Neuron (in vitro differentiated cells): ENCODE data around the gene GPR84.

Experiments
- H2AFZ ChIP-seq: one replicate; pipeline ENCODE4 v1.6.1; 2013; ENCODE audit warnings: low read depth, mild to moderate bottlenecking, inconsistent platforms, low read length, moderate library complexity
- H3K27me3 ChIP-seq: one replicate; pipeline ENCODE4 v1.6.1; 2013; ENCODE audit warnings: low read length; ENCODE audit not compliant: insufficient read depth
- H3K36me3 ChIP-seq: one replicate; pipeline ENCODE4 v1.6.1; 2013; ENCODE audit warnings: low read length; ENCODE audit not compliant: insufficient read depth
- H3K4me1 ChIP-seq: one replicate; pipeline ENCODE4 v1.6.1; 2013; ENCODE audit warnings: low read length; ENCODE audit not compliant: insufficient read depth
- H3K4me3 ChIP-seq: 2 replicates; pipeline ENCODE4 v1.5.1; 2013; ENCODE audit warnings: mild to moderate bottlenecking, low read length, moderate library complexity
- H3K9me3 ChIP-seq: one replicate; pipeline ENCODE4 v1.6.1; 2013; ENCODE audit warnings: low read length

GPR84 gene

GRCh38 chr12:54389134-54389508 is 24.8 kb upstream of the GPR84 start:
- no peaks in the 10 kb centered on the region for H3K36me3 ChIP-seq
- no peak overlapping the region for H3K4me3 ChIP-seq
- H2AFZ ChIP-seq, result no peak overlapping the region
- peaks cover 3% of the 10 kb centered on the region for H3K27me3 ChIP-seq
- no peaks in the 10 kb centered on the region for H3K9me3 ChIP-seq
- peaks cover 24% of the 10 kb centered on the region for H3K4me1 ChIP-seq

- H2AFZ ChIP-seq, result no peak overlapping the region
- H3K36me3 ChIP-seq, result no peaks in the 10 kb centered on the region
- H3K27me3 ChIP-seq, result peaks cover 3% of the 10 kb centered on the region
- no peaks in the 10 kb centered on the region for H3K9me3 ChIP-seq
- peaks cover 24% of the 10 kb centered on the region for H3K4me1 ChIP-seq
- no peak overlapping the region for H3K4me3 ChIP-seq
Measured at GRCh38 chr12:54388237-54389133, 24.2 kb upstream of the GPR84 start.

GRCh38 chr12:54387114-54387467 is 22.8 kb upstream of the GPR84 start:
- Histone ChIP-seq H3K4me1 (peaks cover 24% of the 10 kb centered on the region), H3K36me3 (no peaks in the 10 kb centered on the region), H3K9me3 (no peaks in the 10 kb centered on the region), H2AFZ (no peak overlapping the region), H3K4me3 (no peak overlapping the region), H3K27me3 (peaks cover 3% of the 10 kb centered on the region)

- Histone ChIP-seq H2AFZ (no peak overlapping the region), H3K4me3 (no peak overlapping the region), H3K27me3 (peaks cover 3% of the 10 kb centered on the region), H3K36me3 (no peaks in the 10 kb centered on the region), H3K4me1 (peaks cover 24% of the 10 kb centered on the region), H3K9me3 (no peaks in the 10 kb centered on the region)
Measured at GRCh38 chr12:54386403-54387113, 22.3 kb upstream of the GPR84 start.

GRCh38 chr12:54385251-54385914 is 21.1 kb upstream of the GPR84 start:
- Histone ChIP-seq H3K9me3 (no peaks in the 10 kb centered on the region), H3K4me3 (no peak overlapping the region), H3K36me3 (no peaks in the 10 kb centered on the region), H2AFZ (no peak overlapping the region), H3K4me1 (peaks cover 24% of the 10 kb centered on the region), H3K27me3 (peaks cover 3% of the 10 kb centered on the region)

GRCh38 chr12:54384591-54385041 is 20.3 kb upstream of the GPR84 start, which contains the start of gene ZNF385A:
TSS of gene ZNF385A (minus strand) at chr12:54384733. CDS start at chr12:54384514, 219 bp downstream.
- no peak within 1 kb of the TSS for H3K4me3 ChIP-seq
- peaks cover 3% of the 10 kb centered on the region for H3K27me3 ChIP-seq
- H3K9me3 ChIP-seq, result no peaks in the 10 kb centered on the region
- H3K4me1 ChIP-seq, result peaks cover 23% of the 10 kb centered on the region
- no peak within 1 kb of the TSS for H2AFZ ChIP-seq
- no peaks in the 10 kb centered on the region for H3K36me3 ChIP-seq

GRCh38 chr12:54383041-54383609 is 18.8 kb upstream of the GPR84 start:
- Histone ChIP-seq H3K4me3 (no peak overlapping the region), H3K9me3 (no peaks in the 10 kb centered on the region), H3K36me3 (no peaks in the 10 kb centered on the region), H2AFZ (no peak overlapping the region), H3K27me3 (peaks cover under 1% of the 10 kb centered on the region), H3K4me1 (peaks cover 33% of the 10 kb centered on the region)

- no peak overlapping the region for H3K4me3 ChIP-seq
- H3K4me1 ChIP-seq, result peaks cover 27% of the 10 kb centered on the region
- no peaks in the 10 kb centered on the region for H3K27me3 ChIP-seq
- no peaks in the 10 kb centered on the region for H3K36me3 ChIP-seq
- H3K9me3 ChIP-seq, result no peaks in the 10 kb centered on the region
- no peak overlapping the region for H2AFZ ChIP-seq
Measured at GRCh38 chr12:54381136-54381535, 16.9 kb upstream of the GPR84 start.

- H3K4me1 ChIP-seq, result peaks cover 19% of the 10 kb centered on the region
- no peaks in the 10 kb centered on the region for H3K27me3 ChIP-seq
- peak overlapping the region; percentile 14 for H2AFZ ChIP-seq
- H3K36me3 ChIP-seq, result no peaks in the 10 kb centered on the region
- H3K9me3 ChIP-seq, result no peaks in the 10 kb centered on the region
- H3K4me3 ChIP-seq, result peak overlapping the region; percentile 62
Measured at GRCh38 chr12:54379398-54380201, 15.3 kb upstream of the GPR84 start.

GRCh38 chr12:54378796-54379397 is 14.6 kb upstream of the GPR84 start:
- H3K9me3 ChIP-seq, result no peaks in the 10 kb centered on the region
- H3K4me1 ChIP-seq, result peaks cover 19% of the 10 kb centered on the region
- no peaks in the 10 kb centered on the region for H3K27me3 ChIP-seq
- H2AFZ ChIP-seq, result peak overlapping the region; percentile 14
- peak overlapping the region; percentile 62 for H3K4me3 ChIP-seq
- H3K36me3 ChIP-seq, result no peaks in the 10 kb centered on the region

GRCh38 chr12:54377797-54378515 is 13.7 kb upstream of the GPR84 start:
- Histone ChIP-seq H3K4me3 (peak overlapping the region; percentile 62), H2AFZ (no peak overlapping the region), H3K4me1 (peaks cover 19% of the 10 kb centered on the region), H3K9me3 (no peaks in the 10 kb centered on the region), H3K27me3 (no peaks in the 10 kb centered on the region), H3K36me3 (no peaks in the 10 kb centered on the region)
